ENCODE results near the gene CCSAP.

DNA sequence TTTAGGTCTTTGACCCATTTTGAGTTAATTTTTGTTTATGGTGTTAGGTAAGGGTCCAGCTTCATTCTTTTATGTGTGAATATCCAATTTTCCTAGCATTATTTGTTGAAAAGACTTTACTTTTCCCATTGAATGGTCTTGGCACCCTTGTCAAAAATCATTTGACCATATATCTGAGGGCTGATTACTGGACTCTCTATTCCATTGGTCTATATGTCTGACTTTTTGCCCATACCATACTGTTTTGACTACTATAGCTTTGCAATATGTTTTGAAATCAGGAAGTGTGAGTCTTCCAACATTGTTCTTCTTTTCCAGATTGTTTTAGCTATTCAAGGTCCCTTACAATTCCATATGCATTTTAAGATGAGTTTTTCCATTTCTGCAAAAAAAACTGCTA lies 11.4 kb upstream of the CCSAP start:
- TF ChIP-seq, protein P1, sequence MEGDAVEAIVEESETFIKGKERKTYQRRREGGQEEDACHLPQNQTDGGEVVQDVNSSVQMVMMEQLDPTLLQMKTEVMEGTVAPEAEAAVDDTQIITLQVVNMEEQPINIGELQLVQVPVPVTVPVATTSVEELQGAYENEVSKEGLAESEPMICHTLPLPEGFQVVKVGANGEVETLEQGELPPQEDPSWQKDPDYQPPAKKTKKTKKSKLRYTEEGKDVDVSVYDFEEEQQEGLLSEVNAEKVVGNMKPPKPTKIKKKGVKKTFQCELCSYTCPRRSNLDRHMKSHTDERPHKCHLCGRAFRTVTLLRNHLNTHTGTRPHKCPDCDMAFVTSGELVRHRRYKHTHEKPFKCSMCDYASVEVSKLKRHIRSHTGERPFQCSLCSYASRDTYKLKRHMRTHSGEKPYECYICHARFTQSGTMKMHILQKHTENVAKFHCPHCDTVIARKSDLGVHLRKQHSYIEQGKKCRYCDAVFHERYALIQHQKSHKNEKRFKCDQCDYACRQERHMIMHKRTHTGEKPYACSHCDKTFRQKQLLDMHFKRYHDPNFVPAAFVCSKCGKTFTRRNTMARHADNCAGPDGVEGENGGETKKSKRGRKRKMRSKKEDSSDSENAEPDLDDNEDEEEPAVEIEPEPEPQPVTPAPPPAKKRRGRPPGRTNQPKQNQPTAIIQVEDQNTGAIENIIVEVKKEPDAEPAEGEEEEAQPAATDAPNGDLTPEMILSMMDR (IDR thresholded peaks at IDR 0.05) = no peak
- TF ChIP-seq FOXK1 (CRISPR knock-in tag; IDR thresholded peaks at IDR 0.05) (no peak), E2F5 (CRISPR knock-in tag; IDR thresholded peaks at IDR 0.05) (no peak), NR3C1 (CRISPR knock-in tag; conservative IDR thresholded peaks at IDR 0.05; ENCODE audit: low read depth) (no peak), ZNF121 (CRISPR knock-in tag; IDR thresholded peaks at IDR 0.05) (no peak), CREB1 (CRISPR knock-in tag; IDR thresholded peaks at IDR 0.05) (no peak), TEAD1 (CRISPR knock-in tag; IDR thresholded peaks at IDR 0.05) (no peak)
- TF ChIP-seq, protein P2, sequence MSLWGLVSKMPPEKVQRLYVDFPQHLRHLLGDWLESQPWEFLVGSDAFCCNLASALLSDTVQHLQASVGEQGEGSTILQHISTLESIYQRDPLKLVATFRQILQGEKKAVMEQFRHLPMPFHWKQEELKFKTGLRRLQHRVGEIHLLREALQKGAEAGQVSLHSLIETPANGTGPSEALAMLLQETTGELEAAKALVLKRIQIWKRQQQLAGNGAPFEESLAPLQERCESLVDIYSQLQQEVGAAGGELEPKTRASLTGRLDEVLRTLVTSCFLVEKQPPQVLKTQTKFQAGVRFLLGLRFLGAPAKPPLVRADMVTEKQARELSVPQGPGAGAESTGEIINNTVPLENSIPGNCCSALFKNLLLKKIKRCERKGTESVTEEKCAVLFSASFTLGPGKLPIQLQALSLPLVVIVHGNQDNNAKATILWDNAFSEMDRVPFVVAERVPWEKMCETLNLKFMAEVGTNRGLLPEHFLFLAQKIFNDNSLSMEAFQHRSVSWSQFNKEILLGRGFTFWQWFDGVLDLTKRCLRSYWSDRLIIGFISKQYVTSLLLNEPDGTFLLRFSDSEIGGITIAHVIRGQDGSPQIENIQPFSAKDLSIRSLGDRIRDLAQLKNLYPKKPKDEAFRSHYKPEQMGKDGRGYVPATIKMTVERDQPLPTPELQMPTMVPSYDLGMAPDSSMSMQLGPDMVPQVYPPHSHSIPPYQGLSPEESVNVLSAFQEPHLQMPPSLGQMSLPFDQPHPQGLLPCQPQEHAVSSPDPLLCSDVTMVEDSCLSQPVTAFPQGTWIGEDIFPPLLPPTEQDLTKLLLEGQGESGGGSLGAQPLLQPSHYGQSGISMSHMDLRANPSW (CRISPR knock-in tag; conservative IDR thresholded peaks at IDR 0.05; ENCODE audit: low read depth) = no peak
